ENCODE results near the gene SLC25A30. TPM values are rescaled to one million over a fixed set of nuclear protein-coding genes. Genes with fewer than 3 reads are reported as not detected.

Gene SLC25A30
- total and polyA plus RNA-seq, 2 of the 13 experiments (the other 11 are each of a cell fraction or from before 2014, with no cell fraction given): 19.6 to 22.5 TPM

DNA sequence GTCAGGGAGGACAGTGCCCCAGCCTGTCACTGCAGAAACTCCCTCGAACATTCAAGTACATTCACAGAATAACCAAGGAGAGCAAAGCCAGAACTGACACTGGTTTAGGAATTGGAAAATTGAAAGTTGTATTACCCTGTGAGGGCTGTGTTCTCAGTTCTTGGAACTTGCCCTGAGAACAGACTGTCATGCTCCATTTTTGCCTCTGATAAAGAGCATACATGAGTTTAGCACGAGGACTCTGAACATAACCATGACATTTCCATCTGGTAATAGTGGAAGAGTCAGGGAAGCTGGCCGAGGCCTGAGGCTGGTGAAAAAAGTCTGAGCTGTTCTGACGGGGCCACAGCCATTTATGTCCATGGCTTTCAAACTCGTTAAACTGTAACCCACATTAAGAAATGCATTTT lies 15.2 kb upstream of the SLC25A30 start (continued):
- TF ChIP-seq, protein P1, sequence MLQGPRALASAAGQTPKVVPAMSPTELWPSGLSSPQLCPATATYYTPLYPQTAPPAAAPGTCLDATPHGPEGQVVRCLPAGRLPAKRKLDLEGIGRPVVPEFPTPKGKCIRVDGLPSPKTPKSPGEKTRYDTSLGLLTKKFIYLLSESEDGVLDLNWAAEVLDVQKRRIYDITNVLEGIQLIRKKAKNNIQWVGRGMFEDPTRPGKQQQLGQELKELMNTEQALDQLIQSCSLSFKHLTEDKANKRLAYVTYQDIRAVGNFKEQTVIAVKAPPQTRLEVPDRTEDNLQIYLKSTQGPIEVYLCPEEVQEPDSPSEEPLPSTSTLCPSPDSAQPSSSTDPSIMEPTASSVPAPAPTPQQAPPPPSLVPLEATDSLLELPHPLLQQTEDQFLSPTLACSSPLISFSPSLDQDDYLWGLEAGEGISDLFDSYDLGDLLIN (CRISPR knock-in tag; IDR thresholded peaks at IDR 0.05; ENCODE audit: borderline replicate concordance): no peak
- TF ChIP-seq MIER3 (CRISPR knock-in tag; IDR thresholded peaks at IDR 0.05; ENCODE audit: borderline replicate concordance) (no peak), EED (CRISPR knock-in tag; IDR thresholded peaks at IDR 0.05) (no peak), ZNF383 (CRISPR knock-in tag; IDR thresholded peaks at IDR 0.05; ENCODE audit: borderline replicate concordance) (no peak), REXO4 (CRISPR knock-in tag; IDR thresholded peaks at IDR 0.05; ENCODE audit: borderline replicate concordance) (no peak), PCBP1 (IDR thresholded peaks at IDR 0.05; ENCODE audit: borderline replicate concordance, low read depth, low read length) (no peak), ZNF441 (CRISPR knock-in tag; IDR thresholded peaks at IDR 0.05; ENCODE audit: borderline replicate concordance) (no peak), DNMT3B (CRISPR knock-in tag; conservative IDR thresholded peaks at IDR 0.05) (no peak), ZNF7 (CRISPR knock-in tag; IDR thresholded peaks at IDR 0.05) (no peak), NR3C1 (CRISPR knock-in tag; IDR thresholded peaks at IDR 0.05) (no peak)
- TF ChIP-seq, protein P2, sequence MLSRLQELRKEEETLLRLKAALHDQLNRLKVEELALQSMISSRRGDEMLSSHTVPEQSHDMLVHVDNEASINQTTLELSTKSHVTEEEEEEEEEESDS (CRISPR knock-in tag; IDR thresholded peaks at IDR 0.05; ENCODE audit: borderline replicate concordance): no peak
- TF ChIP-seq, protein P3, sequence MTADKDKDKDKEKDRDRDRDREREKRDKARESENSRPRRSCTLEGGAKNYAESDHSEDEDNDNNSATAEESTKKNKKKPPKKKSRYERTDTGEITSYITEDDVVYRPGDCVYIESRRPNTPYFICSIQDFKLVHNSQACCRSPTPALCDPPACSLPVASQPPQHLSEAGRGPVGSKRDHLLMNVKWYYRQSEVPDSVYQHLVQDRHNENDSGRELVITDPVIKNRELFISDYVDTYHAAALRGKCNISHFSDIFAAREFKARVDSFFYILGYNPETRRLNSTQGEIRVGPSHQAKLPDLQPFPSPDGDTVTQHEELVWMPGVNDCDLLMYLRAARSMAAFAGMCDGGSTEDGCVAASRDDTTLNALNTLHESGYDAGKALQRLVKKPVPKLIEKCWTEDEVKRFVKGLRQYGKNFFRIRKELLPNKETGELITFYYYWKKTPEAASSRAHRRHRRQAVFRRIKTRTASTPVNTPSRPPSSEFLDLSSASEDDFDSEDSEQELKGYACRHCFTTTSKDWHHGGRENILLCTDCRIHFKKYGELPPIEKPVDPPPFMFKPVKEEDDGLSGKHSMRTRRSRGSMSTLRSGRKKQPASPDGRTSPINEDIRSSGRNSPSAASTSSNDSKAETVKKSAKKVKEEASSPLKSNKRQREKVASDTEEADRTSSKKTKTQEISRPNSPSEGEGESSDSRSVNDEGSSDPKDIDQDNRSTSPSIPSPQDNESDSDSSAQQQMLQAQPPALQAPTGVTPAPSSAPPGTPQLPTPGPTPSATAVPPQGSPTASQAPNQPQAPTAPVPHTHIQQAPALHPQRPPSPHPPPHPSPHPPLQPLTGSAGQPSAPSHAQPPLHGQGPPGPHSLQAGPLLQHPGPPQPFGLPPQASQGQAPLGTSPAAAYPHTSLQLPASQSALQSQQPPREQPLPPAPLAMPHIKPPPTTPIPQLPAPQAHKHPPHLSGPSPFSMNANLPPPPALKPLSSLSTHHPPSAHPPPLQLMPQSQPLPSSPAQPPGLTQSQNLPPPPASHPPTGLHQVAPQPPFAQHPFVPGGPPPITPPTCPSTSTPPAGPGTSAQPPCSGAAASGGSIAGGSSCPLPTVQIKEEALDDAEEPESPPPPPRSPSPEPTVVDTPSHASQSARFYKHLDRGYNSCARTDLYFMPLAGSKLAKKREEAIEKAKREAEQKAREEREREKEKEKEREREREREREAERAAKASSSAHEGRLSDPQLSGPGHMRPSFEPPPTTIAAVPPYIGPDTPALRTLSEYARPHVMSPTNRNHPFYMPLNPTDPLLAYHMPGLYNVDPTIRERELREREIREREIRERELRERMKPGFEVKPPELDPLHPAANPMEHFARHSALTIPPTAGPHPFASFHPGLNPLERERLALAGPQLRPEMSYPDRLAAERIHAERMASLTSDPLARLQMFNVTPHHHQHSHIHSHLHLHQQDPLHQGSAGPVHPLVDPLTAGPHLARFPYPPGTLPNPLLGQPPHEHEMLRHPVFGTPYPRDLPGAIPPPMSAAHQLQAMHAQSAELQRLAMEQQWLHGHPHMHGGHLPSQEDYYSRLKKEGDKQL (CRISPR knock-in tag; IDR thresholded peaks at IDR 0.05; ENCODE audit: low read depth): no peak
- TF ChIP-seq, protein P4, sequence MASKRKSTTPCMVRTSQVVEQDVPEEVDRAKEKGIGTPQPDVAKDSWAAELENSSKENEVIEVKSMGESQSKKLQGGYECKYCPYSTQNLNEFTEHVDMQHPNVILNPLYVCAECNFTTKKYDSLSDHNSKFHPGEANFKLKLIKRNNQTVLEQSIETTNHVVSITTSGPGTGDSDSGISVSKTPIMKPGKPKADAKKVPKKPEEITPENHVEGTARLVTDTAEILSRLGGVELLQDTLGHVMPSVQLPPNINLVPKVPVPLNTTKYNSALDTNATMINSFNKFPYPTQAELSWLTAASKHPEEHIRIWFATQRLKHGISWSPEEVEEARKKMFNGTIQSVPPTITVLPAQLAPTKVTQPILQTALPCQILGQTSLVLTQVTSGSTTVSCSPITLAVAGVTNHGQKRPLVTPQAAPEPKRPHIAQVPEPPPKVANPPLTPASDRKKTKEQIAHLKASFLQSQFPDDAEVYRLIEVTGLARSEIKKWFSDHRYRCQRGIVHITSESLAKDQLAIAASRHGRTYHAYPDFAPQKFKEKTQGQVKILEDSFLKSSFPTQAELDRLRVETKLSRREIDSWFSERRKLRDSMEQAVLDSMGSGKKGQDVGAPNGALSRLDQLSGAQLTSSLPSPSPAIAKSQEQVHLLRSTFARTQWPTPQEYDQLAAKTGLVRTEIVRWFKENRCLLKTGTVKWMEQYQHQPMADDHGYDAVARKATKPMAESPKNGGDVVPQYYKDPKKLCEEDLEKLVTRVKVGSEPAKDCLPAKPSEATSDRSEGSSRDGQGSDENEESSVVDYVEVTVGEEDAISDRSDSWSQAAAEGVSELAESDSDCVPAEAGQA (IDR thresholded peaks at IDR 0.05; ENCODE audit: low read depth): no peak
- TF ChIP-seq, protein P4 (CRISPR knock-in tag; IDR thresholded peaks at IDR 0.05; ENCODE audit: borderline replicate concordance): no peak
- TF ChIP-seq, protein P5, sequence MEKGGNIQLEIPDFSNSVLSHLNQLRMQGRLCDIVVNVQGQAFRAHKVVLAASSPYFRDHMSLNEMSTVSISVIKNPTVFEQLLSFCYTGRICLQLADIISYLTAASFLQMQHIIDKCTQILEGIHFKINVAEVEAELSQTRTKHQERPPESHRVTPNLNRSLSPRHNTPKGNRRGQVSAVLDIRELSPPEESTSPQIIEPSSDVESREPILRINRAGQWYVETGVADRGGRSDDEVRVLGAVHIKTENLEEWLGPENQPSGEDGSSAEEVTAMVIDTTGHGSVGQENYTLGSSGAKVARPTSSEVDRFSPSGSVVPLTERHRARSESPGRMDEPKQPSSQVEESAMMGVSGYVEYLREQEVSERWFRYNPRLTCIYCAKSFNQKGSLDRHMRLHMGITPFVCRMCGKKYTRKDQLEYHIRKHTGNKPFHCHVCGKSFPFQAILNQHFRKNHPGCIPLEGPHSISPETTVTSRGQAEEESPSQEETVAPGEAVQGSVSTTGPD (CRISPR knock-in tag; IDR thresholded peaks at IDR 0.05): peak; percentile 67; the same call in 1 of the 2 replicates

Data from HepG2 (cell line).